Astrocyte (in vitro differentiated cells and primary cell): ENCODE results near the gene SART3.

Source experiments
- EZH2 ChIP-seq: IDR thresholded peaks from 2 replicates; pipeline ENCODE4 v1.6.1; 2012; ENCODE audit warnings: mild to moderate bottlenecking, low read length, inconsistent platforms; ENCODE audit not compliant: insufficient read depth
- TF ChIP-seq, protein P1 (sequence below): IDR thresholded peaks from 2 replicates; pipeline ENCODE4 v1.5.1; 2011; ENCODE audit warnings: low read depth, mild to moderate bottlenecking, inconsistent platforms, low read length, moderate library complexity; ENCODE audit not compliant: insufficient read depth

DNA sequence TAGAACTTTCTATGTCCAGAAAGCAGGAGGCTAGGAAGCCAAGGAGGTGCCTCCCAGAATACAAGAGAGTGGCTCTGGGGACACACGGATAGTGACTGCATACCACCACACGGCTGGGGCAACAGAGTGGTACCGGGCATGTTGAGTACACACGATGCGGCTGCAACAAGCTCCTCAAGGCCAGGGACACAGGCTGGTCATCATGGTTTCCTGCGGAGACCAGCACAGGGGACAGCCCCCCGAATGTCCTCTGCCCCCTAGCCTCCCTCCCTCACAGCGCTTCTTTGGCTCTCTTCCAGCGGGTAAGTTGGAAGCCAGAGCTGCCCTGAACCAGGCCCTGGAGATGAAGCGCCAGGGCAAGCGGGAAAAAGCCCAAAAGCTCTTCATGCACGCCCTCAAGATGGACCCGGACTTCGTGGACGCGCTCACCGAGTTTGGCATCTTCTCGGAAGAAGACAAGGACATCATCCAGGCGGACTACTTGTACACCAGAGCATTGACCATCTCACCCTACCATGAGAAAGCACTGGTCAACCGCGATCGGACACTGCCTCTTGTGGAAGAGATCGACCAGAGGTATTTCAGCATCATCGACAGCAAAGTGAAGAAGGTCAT lies 42.8 kb downstream of the SART3 start:
- TF ChIP-seq, protein P1, sequence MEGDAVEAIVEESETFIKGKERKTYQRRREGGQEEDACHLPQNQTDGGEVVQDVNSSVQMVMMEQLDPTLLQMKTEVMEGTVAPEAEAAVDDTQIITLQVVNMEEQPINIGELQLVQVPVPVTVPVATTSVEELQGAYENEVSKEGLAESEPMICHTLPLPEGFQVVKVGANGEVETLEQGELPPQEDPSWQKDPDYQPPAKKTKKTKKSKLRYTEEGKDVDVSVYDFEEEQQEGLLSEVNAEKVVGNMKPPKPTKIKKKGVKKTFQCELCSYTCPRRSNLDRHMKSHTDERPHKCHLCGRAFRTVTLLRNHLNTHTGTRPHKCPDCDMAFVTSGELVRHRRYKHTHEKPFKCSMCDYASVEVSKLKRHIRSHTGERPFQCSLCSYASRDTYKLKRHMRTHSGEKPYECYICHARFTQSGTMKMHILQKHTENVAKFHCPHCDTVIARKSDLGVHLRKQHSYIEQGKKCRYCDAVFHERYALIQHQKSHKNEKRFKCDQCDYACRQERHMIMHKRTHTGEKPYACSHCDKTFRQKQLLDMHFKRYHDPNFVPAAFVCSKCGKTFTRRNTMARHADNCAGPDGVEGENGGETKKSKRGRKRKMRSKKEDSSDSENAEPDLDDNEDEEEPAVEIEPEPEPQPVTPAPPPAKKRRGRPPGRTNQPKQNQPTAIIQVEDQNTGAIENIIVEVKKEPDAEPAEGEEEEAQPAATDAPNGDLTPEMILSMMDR = no peak
- no peak for TF ChIP-seq EZH2
